Heart left ventricle (tissue), 13 donors: Measurements from ENCODE around the gene RBMS3.

Source experiments
- CTCF ChIP-seq, 12 donors: fragments of 200-600 bp; sonication (generic) in 4 of 12; IDR thresholded peaks; one replicate each; pipeline versions ENCODE4 v1.5.0 to v1.8.0; 2018 to 2022; ENCODE audit warnings: antibody characterized with exemption in 12 of 12, mild to moderate bottlenecking in 5 of 12
- POLR2A ChIP-seq, 2 donors: fragments of 450-650 bp; IDR thresholded peaks; one replicate each; pipeline ENCODE4 v1.6.1; 2017; ENCODE audit warnings: antibody characterized with exemption in 2 of 2, mild to moderate bottlenecking in 2 of 2, moderate library complexity in 2 of 2
- donor health status: ischemic (EF 13 %, LVEDD 7.1; RV severe dilation, severe dysfunction).
- donor health status: DM: no; HTN: yes; CAD: no.
- donor health status: DM: no; HTN: no; CAD: no.
- donor health status: ischemic (EF 25% LVEDD 6.9; RV normal size, moderate dysfunction).
- donor health status: ischemic (EF 25% LVEDD 5.7; RV mildly dilated, moderate dysfunction).
- donor health status: ischemic (EF 35%, LVEDD 5.7; RV mildly dilated, moderate dysfunction).
- donor health status: nonischemic (EF 11% LVEDD 7.7; RV severe dilation, severe dysfunction).
- donor health status: DM: yes; HTN: yes; CAD: no.
- donor health status: PGD.
- donor health status: ischemic (EF 29% LVEDD 5.4; RV normal size, mild dysfunction).
- donor health status: nonischemic (EF 23%, LVEDD 6.1; RV moderate dilation, normal function).

- TF ChIP-seq CTCF (IDR thresholded peaks at IDR 0.05) (no peak), POLR2A (IDR thresholded peaks at IDR 0.05) (no peak)
Measured at GRCh38 chr3:29263476-29263875, 17.4 kb upstream of the RBMS3 start.
